SIG-M5 treated with dmso at 0.1 percent for 504 hours (cell line): ENCODE measurements around the gene EDDM13.
"Not testable (repeated sequence)": the region's sequence is repeated elsewhere in the genome, so short reads cannot be mapped to it uniquely, and the experiment has no call there.

Experiments used
- DNase-seq: peaks from one replicate; lab custom pipeline; 2025; ENCODE audit not compliant: unreplicated experiment; lab: John Stamatoyannopoulos, UW

The EDDM13 gene

DNA sequence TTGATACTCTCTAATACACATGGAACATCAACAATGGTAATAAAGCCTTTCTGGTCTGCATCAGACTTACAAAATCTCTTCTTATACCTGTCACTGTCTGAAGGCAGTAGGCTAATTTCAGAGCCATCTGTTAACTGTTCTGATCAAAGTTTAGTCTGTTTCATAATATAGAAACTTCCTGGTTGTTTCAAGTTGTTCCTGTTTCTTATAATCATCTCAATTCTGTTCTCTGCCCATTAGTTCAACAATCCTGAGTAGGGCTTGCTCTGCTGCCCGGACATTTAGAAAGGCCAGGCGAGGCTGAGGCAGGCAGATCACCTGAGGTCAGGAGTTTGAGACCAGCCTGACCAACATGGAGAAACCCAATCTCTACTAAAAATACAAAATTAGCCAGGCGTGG is 47.4 kb downstream of the EDDM13 start:
- DNase-seq, result peak; percentile 85

DNA sequence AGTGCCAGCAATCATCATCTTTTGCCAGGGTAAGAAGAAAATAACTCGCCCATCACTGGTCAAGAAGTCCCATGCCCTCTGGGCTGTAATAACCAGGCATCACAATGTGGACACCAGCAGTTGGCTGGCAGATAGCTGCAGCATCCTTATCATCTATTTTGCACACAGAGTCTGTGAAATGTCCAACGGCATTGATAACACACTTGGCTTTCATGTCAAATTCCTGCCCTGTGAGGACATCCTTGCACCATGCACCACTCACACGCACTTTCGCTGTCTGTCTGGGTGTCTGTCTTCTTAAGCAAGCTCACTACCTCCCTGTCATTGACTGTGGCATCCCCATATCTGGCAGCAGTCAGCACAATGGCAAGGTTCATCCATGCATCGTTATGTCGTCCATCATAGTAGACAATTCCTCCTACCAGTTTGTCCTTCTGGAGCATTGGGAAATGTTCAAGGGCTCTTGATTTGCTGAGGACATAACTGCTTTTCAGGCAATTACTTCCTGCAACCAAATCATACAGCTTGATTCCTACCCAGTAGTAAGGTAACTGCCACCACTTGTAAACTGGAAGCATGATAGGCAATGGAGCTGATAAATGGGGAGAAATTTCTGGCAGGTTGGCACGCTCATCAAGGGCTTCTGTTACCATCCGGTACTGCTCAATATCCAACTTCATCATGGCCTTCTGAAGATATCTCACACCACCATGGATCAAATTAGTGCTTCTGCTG is 48.9 kb downstream of the EDDM13 start:
- DNase-seq, result no peak

DNA sequence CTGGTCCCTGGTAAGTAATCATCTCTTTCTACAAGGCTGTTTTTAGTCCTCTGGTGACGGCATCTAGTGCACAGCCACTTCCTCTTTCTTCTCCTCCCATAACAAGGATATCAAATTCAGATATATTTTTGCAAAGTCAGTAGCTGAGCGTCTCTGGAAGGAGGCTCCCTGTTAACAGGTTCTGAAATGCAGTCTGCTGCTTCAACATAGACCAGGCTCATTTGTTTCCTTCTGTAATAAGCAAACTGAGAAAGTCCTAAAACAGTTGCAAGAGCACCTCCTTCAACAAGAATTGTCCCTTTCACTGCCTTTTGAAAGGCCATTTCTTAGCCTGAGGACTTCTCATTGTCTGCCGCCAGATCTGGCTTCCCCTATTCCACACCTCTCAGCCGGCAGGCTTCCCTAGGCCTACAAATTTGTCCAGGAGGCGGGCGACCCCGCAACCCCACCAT is 49.5 kb downstream of the EDDM13 start:
- DNase-seq, result peak; percentile 81

DNA sequence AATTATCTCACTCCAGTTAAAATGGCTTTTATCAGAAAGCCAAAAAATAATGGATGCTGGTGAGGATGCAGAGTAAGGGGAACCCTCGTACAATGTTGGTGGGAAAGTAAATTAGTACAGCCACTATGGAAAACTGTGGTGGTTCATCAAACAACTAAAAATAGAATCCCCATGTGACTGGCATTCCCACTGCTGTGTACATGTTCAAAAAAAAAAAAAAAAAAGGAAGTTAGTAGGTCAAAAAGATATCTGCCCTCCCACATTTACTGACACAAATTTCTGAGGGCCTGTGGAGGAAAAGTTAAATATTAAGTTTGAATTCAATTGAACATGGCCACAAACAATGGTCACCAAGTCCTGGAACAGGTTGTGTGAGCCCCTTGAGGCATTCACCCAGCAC is 51.9 kb downstream of the EDDM13 start:
- DNase-seq, result no peak

DNA sequence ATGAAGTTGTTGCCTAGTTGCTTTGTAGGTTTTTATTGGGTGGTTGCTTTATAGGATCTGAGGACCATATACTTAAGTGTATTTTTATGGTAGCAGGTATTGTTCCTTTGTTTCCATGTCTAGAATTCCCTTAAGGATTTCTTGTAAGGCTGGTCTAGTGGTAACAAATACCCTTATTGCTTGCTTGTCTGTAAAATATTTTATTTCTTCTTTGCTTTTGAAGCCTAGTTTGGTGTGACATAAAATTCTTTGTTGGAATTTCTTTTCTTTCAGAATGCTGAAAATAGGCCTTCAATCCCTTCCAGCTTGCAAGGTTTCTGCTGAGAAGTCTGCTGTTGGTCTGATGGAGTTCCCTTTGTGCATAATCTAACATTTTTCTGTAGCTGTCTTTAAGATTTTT is 60.1 kb downstream of the EDDM13 start:
- DNase-seq, result no peak

DNA sequence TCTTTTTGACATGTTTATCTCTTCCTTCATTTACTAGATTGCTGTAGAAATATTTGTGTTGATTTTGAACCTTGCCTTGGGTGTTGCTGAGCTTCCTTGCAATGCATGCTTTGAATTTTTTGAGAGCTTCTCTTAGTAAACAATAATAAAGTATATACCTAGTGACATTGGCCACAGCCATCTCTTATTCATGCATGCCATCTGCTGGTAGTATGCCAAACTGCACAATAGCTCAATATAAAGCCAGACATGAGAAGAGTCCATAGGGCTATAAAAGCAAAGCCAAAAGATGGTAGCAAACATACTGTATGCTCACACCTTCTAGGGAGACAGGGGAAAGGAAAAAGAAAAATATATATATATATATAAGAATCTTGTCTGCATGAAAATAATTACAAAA is 61.0 kb downstream of the EDDM13 start:
- peak; percentile 67 for DNase-seq

DNA sequence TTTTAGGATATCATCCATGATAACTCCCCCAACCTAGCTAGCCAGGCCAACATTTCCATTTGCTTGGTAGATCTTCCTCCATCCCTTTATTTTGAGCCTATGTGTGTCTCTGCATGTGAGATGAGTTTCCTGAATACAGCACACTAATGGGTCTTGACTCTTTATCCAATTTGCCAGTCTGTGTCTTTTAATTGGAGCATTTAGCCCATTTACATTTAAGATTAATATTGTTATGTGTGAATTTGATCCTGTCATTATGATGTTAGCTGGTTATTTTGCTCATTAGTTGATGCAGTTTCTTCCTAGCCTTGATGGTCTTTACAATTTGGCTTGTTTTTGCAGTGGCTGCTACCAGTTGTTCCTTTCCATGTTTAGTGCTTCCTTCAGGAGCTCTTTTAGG is 62.8 kb downstream of the EDDM13 start:
- not testable (repeated sequence) for DNase-seq

DNA sequence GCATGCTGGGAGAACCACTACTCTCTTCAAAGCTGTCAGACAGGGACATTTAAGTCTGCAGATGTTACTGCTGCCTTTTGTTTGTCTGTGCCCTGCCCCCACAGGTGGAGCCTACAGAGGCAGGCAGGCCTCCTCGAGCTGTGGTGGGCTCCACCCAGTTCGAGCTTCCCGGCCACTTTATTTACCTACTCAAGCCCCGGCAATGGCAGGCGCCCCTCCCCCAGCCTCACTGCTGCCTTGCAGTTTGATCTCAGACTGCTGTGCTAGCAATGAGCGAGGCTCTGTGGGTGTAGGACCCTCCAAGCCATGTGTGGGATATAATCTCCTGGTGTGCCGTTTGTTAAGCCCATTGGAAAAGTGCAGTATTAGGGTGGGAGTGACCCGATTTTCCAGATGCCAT is 64.5 kb downstream of the EDDM13 start:
- not testable (repeated sequence) for DNase-seq

DNA sequence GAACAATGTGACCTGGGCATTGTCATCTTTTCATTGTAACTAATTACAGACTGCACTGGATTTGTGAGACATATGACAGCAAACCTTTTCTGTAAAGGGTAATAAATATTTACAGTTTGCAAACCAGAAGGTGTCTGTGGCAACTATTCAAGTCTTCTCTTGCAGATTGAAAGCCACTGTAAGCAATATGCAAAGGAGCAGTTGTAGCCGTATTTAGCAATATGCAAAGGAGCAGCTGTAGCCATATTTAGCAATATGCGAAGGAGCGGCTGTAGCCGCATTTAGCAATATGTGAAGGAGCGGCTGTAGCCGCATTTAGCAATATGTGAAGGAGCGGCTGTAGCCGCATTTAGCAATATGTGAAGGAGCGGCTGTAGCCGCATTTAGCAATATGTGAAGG is 66.5 kb downstream of the EDDM13 start:
- DNase-seq, result not testable (repeated sequence)

DNA sequence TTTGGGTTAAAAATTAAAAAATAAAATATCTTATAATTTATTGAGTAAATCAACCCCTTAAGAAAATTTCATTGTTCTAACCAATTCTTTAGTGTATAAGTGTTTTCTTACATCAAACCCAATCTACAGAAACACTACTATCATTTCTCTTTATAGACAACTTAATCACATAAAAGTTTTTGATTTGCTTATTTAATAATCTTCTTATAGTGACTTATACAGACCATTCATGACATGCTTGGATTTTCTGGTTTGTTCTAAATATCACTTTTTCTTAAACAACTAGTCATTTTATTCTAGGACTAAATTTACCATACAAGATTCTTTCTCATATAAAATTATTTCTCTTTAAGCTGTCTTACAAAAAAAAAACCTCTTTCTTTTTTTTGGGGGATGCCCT is 69.4 kb downstream of the EDDM13 start:
- DNase-seq, result no peak

DNA sequence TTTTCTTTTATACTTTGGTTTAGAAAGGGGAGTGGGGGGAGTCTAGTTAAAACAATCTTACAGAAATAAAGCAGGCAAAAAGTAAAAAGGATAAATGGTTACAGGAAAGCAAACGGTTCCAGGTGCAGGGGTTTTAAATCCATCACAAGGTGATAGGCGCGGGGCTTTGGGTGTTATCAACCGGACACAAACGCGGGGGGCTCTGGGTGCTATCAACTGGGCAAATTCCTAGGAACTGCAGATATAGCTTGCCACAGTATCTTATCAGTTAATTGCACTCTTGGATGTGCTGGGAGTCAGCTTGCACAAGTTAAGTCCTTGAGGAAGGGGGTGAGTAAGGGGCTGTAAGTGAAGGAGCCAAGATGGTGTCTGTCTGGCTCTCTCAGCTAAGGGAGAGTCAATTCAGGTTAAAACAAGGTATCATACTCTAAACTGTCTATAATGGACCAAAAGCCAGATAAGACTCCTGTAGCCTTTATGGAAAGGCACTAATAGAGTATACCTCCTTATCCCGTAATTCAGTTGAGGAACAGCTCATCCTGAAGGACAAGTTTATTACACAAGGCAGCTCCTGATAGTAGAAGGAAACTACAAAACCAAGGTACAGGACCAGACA is 74.7 kb downstream of the EDDM13 start:
- no peak for DNase-seq

DNA sequence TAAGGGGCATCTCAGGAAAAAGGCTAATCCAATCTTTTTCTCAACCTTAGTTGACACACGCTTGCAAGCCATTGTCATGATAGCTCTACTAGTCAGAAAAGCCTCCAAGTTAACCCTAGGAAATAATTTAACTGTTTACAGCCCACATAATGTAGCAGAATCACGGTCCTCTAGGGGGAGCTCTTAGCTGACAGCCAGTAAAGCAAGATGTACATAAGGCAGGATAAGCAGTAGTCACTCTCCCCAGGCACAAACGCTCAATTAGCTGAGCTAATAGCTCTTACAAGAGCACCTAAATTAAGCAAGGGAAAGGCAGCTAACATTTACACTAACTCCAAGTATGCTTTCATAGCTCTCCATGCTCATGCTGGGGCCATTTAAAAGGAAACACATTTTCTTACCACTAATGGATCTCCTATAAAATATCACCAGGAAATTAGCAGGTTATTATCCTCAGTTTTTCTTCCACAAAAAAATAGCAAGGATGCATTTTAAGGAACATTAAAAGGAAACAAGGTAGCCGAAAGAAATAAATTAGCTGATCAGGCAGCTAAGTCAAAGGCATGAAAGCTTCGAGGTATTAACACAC is 75.8 kb downstream of the EDDM13 start:
- no peak for DNase-seq

DNA sequence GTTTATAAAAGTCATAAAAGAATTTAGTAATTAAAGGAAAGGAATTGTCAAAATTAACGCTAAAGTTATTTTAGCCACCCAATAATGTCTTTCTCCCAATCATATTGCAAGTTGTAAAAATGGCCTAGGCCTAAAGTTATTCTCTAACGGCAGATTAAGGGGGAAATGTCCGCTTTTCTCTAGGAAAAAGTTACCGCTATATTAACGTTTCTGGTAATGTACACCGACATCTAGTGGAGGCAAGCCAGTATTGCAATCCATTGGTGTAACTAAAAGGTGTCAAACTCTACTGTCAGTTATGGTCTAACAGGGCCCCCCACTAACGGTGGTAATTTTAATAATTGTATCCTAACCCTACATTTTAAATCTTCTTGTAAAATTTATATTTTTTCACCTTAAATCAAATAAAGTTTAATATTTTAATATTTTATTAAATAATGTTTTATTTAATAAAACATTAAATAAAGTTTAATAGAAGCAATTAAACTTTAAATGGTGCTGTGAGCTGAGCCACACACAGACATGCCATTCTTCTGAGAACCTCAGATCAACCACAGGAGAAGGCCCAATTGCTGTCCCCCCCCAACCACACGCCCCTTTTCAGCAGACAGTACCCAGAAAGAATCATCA is 78.0 kb downstream of the EDDM13 start:
- peak; percentile 39 for DNase-seq

DNA sequence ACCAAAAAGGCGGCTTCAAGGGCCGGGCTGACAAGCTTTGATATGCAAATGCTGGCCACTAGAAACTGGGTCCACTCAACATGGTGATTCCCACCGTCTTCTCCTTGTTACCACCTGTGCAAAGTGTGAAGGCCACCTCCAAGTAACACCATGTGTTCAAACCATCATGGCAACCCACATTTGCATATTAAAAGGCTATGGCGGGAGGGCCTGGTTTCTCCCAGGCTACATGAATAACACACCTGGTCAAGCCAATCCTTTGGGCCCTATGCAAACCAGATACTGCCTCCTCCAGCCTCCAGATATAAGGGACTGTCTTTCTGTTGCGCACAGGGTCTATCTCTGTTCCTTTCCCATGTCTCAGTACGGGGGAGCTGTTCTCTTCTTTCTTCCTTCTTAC is 78.7 kb downstream of the EDDM13 start:
- DNase-seq, result no peak

DNA sequence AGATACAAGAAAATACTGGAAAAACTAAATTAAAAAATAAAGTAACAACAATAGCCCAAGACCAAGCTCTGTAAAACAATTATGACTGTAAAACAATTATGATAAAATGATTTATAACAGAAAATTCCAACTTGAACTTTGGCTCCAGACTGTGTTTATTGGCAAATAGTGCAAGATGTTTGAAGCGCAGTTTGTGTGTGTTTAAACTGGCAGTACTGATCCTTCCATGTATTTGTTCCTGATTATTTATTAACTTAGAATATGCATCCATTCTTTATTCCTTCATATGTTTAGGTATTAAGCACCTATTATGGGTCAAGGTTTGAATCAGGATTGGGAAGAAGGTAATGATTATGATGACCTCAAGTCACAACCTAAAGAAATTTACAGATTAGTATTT is 83.0 kb downstream of the EDDM13 start:
- no peak for DNase-seq

DNA sequence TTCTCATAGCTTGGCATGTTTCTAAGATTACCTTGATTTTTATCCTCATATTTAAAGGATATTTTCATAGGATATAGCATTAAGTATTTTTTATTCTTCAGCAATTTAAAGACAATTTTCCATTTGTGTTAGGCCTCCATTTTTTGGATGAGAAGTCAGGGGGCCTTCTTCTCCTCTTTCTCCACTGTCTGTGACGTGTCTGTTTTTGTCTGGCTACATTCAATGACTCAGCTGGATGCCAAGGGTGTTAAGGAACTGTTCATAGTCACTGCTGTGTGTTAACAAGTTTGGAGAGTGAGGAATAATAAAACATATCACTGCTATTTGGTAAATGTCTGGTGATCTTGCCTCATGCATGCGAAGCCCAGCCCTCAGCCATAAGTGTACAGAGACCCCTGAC is 84.4 kb downstream of the EDDM13 start:
- no peak for DNase-seq
